Measurements from ENCODE around the gene ABLIM3.

GRCh38 chr5:149271716-149272563 lies 130.6 kb downstream of the ABLIM3 start, which contains the start of gene AFAP1L1:
- no peak for TF ChIP-seq CTCF (IDR thresholded peaks at IDR 0.05)
- TF ChIP-seq POLR2A (IDR thresholded peaks at IDR 0.05): peak; percentile 16 to 51
